Right atrium auricular region (tissue), 2 donors: ENCODE data around the gene B9D2. TPM values are rescaled to one million over a fixed set of nuclear protein-coding genes. Genes with fewer than 3 reads are reported as not detected.

Experiments
- DNase-seq: peaks from one replicate; pipeline ENCODE4 v3.0.0-alpha.2; 2019; ENCODE audit warnings: low spot score
- H3K27ac ChIP-seq, 2 donors: fragments of 200-600 bp; sonication (generic); 1 replicate in 1 of 2; 2 replicates in 1 of 2; pipeline ENCODE4 v1.5.1; 2016 to 2019
- H3K27me3 ChIP-seq, 2 donors: fragments of 200-600 bp; sonication (generic); one replicate each; pipeline versions ENCODE4 v1.5.1 to v1.6.0; 2017 to 2019
- H3K36me3 ChIP-seq: fragments of 200-600 bp; sonication (generic); one replicate; pipeline ENCODE4 v1.5.1; 2016
- H3K4me1 ChIP-seq, 2 donors: fragments of 200-600 bp; sonication (generic); one replicate each; pipeline versions ENCODE4 v1.5.1 to v1.6.0; 2017 to 2019
- H3K4me3 ChIP-seq, 2 donors: fragments of 200-600 bp; sonication (generic); 1 replicate in 1 of 2; 2 replicates in 1 of 2; pipeline ENCODE4 v1.5.1; 2017 to 2019; ENCODE audit warnings: mild to moderate bottlenecking in 1 of 2, moderate library complexity in 1 of 2
- H3K9me3 ChIP-seq, 2 donors: fragments of 200-600 bp; sonication (generic); one replicate each; pipeline ENCODE4 v1.5.1; 2019
- CTCF ChIP-seq, 2 donors: fragments of 200-600 bp; sonication (generic); IDR thresholded peaks; one replicate each; pipeline ENCODE4 v1.5.1; 2019; ENCODE audit warnings: antibody characterized with exemption in 2 of 2
- total RNA-seq, 2 donors: library from RNA; depleted of rRNA; stranded (reverse); fragments of >200 nt; gene quantifications; one replicate each; pipeline ENCODE4 v1.1.0, GENCODE V29; 2016

B9D2 gene
- total RNA-seq, 2 donors from 2014 or later: 1.9 to 3.8 TPM

GRCh38 chr19:41309180-41310032 is 54.5 kb downstream of the B9D2 start:
- Histone ChIP-seq H3K4me1 (peaks cover 0 to 37% of the 10 kb centered on the region in 2 donors), H3K4me3 (peak overlapping the region; percentile 73 to 89), H3K27ac (peak overlapping the region; percentile 96 to 98), H3K36me3 (peaks cover 45% of the 10 kb centered on the region), H3K9me3 (no peaks in the 10 kb centered on the region), H3K27me3 (no peaks in the 10 kb centered on the region)
- TF ChIP-seq CTCF (IDR thresholded peaks at IDR 0.05): no peak
- DNase-seq: no peak

GRCh38 chr19:41308450-41309179 is 55.3 kb downstream of the B9D2 start:
- Histone ChIP-seq H3K36me3 (peaks cover 47% of the 10 kb centered on the region), H3K9me3 (no peaks in the 10 kb centered on the region), H3K27ac (peak overlapping the region; percentile 96 to 98), H3K4me3 (peak overlapping the region in 1 of 2 donors; percentile 73), H3K4me1 (peaks cover 0 to 42% of the 10 kb centered on the region in 2 donors), H3K27me3 (no peaks in the 10 kb centered on the region)
- peak; percentile 92 to 97 for TF ChIP-seq CTCF (IDR thresholded peaks at IDR 0.05)
- DNase-seq: peak; percentile 97

- TF ChIP-seq CTCF (IDR thresholded peaks at IDR 0.05): no peak
- Histone ChIP-seq H3K27ac (peak overlapping the region; percentile 96 to 98), H3K4me1 (peaks cover 0 to 45% of the 10 kb centered on the region in 2 donors), H3K27me3 (no peaks in the 10 kb centered on the region), H3K9me3 (no peaks in the 10 kb centered on the region), H3K36me3 (peaks cover 47% of the 10 kb centered on the region), H3K4me3 (no peak overlapping the region)
- no peak for DNase-seq
These were observed 55.9 kb downstream of the B9D2 start for GRCh38 chr19:41307954-41308449.

GRCh38 chr19:41307090-41307875 is 56.7 kb downstream of the B9D2 start:
- peaks cover 0 to 47% of the 10 kb centered on the region in 2 donors for H3K4me1 ChIP-seq

More at GRCh38 chr19:41307090-41307875, 56.7 kb downstream of the B9D2 start:
- TF ChIP-seq CTCF (IDR thresholded peaks at IDR 0.05): no peak
- no peaks in the 10 kb centered on the region for H3K9me3 ChIP-seq
- DNase-seq: no peak
- no peaks in the 10 kb centered on the region for H3K27me3 ChIP-seq
- peak overlapping the region; percentile 96 to 98 for H3K27ac ChIP-seq
- H3K36me3 ChIP-seq: peaks cover 49% of the 10 kb centered on the region
- no peak overlapping the region for H3K4me3 ChIP-seq
